Activated CD4-positive, alpha-beta T cell treated with anti-CD3 and anti-CD28 coated beads for 1 hour (primary cell): ENCODE data around the gene ZNF616.
A peak's percentile ranks its signal among the peaks of the same experiment; 100 is the strongest.
"Not testable (repeated sequence)": the region's sequence is repeated elsewhere in the genome, so short reads cannot be mapped to it uniquely, and the experiment has no call there.

Experiments used
- DNase-seq: peaks from one replicate; pipeline ENCODE4 v3.0.0-alpha.2; 2020

Gene ZNF616

GRCh38 chr19:52102782-52103181 is 37.0 kb downstream of the ZNF616 start:
- DNase-seq = no peak

DNA sequence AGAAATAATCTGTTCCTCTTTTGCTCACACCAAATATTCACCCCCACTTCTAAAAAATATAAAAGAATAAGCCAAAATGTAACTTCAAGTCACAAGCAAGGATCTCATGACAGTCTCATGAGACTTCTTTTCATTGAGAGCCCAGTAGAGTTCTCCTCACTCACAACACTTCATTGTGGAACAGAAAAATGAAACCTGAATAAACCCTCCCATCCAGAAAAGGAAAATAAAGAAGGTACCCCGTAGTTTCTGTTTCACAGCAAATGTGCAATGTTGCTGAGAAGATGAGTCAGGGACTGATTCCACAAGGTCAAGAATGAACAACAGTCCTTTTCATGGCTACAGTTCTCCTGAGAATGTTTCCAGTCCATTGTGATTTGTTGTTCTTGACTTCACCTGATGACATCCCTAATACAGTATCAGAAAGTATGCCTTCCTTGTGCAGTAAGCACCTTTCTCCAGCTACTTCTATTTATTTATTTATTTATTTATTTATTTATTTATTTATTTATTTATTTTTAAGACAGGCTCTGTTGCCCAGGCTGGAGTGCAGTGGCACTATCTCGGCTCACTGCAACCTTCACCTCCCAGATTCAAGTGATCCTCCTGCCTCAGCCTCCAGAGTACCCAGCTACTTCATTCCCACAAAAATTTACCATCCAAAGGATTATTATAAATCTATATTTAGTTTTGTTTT is 37.7 kb downstream of the ZNF616 start:
- DNase-seq = no peak

DNA sequence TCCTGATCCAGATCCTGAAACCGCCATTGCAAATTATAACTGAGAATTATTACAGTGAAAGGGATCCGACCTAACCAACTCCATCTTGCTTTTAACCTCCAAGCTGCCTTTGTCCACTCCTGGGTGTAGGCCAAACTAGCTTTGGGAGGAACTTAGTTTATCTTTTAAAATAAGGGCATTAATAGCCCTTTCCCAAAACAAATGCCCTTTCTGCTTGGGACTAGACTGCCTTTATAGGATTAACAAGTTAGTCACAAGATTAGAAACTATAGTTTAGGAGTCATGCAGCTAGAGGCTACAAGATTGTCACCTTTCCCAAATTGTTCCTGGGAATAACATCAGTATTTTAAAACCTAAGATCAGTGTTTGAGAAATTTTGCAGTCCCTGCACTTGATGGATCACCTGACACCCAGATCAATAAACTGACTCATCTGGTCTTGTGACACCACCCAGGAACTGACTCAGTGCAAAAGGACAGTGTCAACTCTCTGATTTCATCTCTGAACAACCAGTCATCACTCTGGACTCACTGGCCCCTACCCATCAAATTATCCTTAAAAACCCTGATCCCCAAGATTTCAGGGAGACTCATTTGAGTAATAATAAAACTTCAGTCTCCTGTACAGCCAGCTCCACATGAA is 40.1 kb downstream of the ZNF616 start:
- DNase-seq = no peak

GRCh38 chr19:52096416-52096815 is 43.3 kb downstream of the ZNF616 start:
- not testable (repeated sequence) for DNase-seq

DNA sequence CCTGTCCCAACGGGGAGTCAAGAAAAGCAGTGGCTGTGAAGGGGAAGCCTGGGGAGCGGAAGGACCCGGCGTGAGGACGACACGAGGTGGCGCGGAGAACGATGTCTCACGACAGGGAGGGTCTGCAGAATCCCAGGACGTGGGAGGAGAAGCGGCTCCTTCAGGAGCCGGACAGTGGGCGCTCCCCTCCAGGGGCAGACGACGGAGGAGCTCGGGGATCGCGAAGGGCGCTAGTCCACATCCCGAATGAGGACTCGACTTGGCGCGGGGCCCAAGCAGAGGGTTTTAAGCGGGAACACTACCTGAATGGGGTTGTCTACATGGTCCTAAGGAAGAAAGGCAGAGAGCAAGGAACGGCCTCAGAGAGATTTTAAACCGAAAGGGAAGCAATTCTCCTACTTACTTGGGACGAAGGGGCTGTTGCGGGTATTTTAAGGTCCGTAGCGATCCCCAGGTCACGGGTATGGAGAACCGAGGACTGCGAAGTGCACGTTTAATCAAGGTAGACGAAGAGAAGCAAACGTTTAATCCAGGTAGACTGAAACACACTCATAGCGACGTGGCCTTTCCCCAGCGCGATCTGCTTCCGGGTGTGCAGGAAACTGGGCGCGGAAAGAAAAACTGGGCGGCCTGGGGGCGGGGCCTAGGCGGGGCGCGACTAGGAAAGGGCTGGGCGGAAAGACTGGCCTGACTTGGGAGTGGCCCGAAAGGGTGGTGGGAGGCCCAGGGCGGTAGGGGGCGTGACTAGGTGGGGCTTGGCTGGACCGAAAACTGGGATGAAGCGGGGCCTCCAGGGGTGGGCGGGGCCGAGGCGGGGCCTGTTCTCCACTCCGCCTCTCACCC is 44.3 kb downstream of the ZNF616 start, which contains the start of gene ZNF841:
TSS of gene ZNF841 (minus strand) at position 594 of the 843 bp plus-strand sequence. CDS start 10,964 bp downstream, outside the sequence.
- DNase-seq = peak; percentile 72

GRCh38 chr19:52094526-52095130 is 45.1 kb downstream of the ZNF616 start:
- no peak for DNase-seq

- DNase-seq = no peak
Observed at GRCh38 chr19:52086481-52086880, 53.3 kb downstream of the ZNF616 start.

- DNase-seq = no peak
Observed at GRCh38 chr19:52070496-52070895, 69.2 kb downstream of the ZNF616 start.

DNA sequence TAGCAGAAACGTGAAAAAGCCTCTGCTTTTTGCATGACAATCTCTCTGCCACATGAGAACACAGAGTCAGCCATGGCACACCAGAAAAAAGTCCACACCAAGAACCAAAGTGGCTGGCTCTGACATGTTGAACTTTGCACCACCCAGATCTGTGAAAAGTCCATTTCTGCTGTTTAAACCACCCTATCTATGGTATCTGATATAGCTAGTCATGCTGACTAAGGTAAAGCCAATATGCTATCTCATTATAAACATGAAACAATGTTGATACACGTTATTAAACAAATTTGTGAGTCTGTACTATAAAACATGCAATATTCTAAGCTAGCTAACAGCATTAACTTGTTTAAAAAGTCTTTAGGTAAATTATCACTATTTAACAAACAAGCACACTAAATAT is 70.1 kb downstream of the ZNF616 start:
- no peak for DNase-seq

GRCh38 chr19:52066258-52066863 is 73.4 kb downstream of the ZNF616 start:
- no peak for DNase-seq

DNA sequence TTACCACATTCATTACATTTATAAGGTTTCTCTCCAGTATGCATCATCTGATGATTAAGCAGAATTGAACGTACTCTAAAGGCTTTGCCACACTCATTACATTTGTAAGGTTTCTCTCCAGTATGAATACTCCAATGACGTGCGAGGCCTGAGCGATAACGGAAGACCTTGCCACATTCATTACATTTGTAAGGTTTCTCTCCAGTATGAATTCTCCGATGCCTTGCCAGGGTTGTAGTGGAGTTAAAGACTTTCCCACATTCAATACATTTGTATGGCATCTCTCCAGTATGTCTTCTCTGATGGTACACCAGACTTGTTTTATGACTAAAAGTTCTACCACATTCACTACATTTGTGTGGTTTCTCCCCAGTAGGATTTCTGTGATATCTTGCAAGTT is 74.3 kb downstream of the ZNF616 start:
- no peak for DNase-seq
